C4-2B (cell line): ENCODE results near the gene ARID3C.

Experiments used
- ZFX ChIP-seq: fragments of 450-650 bp; IDR thresholded peaks from 2 replicates; pipeline ENCODE4 v1.6.1; 2017
- TF ChIP-seq, protein P1 (sequence below): fragments of 450-650 bp; conservative IDR thresholded peaks from 2 replicates; pipeline ENCODE4 v1.5.1; 2017; ENCODE audit warnings: mild to moderate bottlenecking

DNA sequence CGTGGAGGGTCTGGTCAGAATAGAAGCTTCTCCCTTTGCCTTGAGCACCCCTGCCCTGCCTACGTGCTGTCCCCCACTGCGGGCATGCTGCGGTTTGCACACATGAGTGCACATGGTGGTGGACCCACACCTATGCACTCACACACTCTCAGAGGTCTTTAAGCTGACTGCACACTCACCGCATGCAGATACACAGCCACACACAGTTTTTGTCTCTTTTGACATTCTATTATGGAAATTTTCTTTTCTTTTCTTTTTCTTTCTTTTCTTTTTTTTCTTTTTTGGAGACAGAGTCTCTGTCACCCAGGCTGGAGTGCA is 584 bp upstream of the ARID3C start:
- TF ChIP-seq, protein P1, sequence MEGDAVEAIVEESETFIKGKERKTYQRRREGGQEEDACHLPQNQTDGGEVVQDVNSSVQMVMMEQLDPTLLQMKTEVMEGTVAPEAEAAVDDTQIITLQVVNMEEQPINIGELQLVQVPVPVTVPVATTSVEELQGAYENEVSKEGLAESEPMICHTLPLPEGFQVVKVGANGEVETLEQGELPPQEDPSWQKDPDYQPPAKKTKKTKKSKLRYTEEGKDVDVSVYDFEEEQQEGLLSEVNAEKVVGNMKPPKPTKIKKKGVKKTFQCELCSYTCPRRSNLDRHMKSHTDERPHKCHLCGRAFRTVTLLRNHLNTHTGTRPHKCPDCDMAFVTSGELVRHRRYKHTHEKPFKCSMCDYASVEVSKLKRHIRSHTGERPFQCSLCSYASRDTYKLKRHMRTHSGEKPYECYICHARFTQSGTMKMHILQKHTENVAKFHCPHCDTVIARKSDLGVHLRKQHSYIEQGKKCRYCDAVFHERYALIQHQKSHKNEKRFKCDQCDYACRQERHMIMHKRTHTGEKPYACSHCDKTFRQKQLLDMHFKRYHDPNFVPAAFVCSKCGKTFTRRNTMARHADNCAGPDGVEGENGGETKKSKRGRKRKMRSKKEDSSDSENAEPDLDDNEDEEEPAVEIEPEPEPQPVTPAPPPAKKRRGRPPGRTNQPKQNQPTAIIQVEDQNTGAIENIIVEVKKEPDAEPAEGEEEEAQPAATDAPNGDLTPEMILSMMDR = no peak
- TF ChIP-seq ZFX = no peak
